ENCODE measurements around the gene KLF16. TPM values are rescaled to one million over a fixed set of nuclear protein-coding genes. Genes with fewer than 3 reads are reported as not detected.

Gene KLF16
- polyA plus RNA-seq, 3 donors: 0.51 to 23.3 (median 0.67) TPM

GRCh38 chr19:1830978-1831377 lies 32.4 kb downstream of the KLF16 start:
- TF ChIP-seq CTCF (IDR thresholded peaks at IDR 0.05): no peak
- H3K4me3 ChIP-seq (replicated peaks in 1 of 3; ENCODE audit: low read depth in 2 of 3, low read length in 3 of 3): no peak overlapping the region
- peaks cover 0 to 2% (median 0%) of the 10 kb centered on the region in 3 donors for H3K27me3 Mint-ChIP-seq (ENCODE audit: low read depth in 3 of 3)
- H3K4me1 ChIP-seq (ENCODE audit: control insufficient read depth in 1 of 2, insufficient read depth in 2 of 2, low read length in 2 of 2): no peaks in the 10 kb centered on the region
- peaks cover 11 to 45% of the 10 kb centered on the region in 2 donors for H3K36me3 Mint-ChIP-seq
- peaks cover 61% of the 10 kb centered on the region for H3K79me2 ChIP-seq (ENCODE audit: insufficient read depth, low read length)
- peaks cover 35 to 69% of the 10 kb centered on the region in 2 donors for H3K36me3 ChIP-seq (replicated peaks in 1 of 2; ENCODE audit: control insufficient read depth in 1 of 2, insufficient read depth in 2 of 2, low read length in 2 of 2)
- no peak for DNase-seq
- no peaks in the 10 kb centered on the region for H3K27me3 ChIP-seq (ENCODE audit: control insufficient read depth in 2 of 2, insufficient read depth in 2 of 2, low read length in 2 of 2)
- H2AFZ ChIP-seq (ENCODE audit: insufficient read depth, low read depth, low read length, poor library complexity, severe bottlenecking): no peak overlapping the region
- H4K20me1 ChIP-seq (ENCODE audit: insufficient read depth, low read length): peaks cover 97% of the 10 kb centered on the region
- no peak overlapping the region for H3K4me2 ChIP-seq (replicated peaks; ENCODE audit: extremely low read depth, low read length, poor library complexity, severe bottlenecking)
- no peak overlapping the region for H3K4me3 Mint-ChIP-seq
- no peaks in the 10 kb centered on the region for H3K9me3 Mint-ChIP-seq
- intact Hi-C loops (cut with micrococcal nuclease): no loop called here
- no peak overlapping the region for H3K27ac ChIP-seq (ENCODE audit: low read depth in 1 of 2, low read length in 2 of 2)
- WGBS (ENCODE audit: insufficient coverage): 97% methylated on average over 11 of the region's 11 CpGs
- H3K9me3 ChIP-seq (replicated peaks in 1 of 2; ENCODE audit: control insufficient read depth in 1 of 2, insufficient read depth in 1 of 2, low read length in 2 of 2): no peaks in the 10 kb centered on the region
- H3K27ac Mint-ChIP-seq: no peak overlapping the region
- H3K4me1 Mint-ChIP-seq: no peaks in the 10 kb centered on the region
- no peak overlapping the region for H3K9ac ChIP-seq (ENCODE audit: insufficient read depth, low read length, poor library complexity, severe bottlenecking)

GRCh38 chr19:1830568-1830967 lies 32.8 kb downstream of the KLF16 start:
- intact Hi-C loops (cut with micrococcal nuclease): no loop called here
- H2AFZ ChIP-seq (ENCODE audit: insufficient read depth, low read depth, low read length, poor library complexity, severe bottlenecking): no peak overlapping the region
- H3K27me3 ChIP-seq (ENCODE audit: control insufficient read depth in 2 of 2, insufficient read depth in 2 of 2, low read length in 2 of 2): no peaks in the 10 kb centered on the region
- peaks cover 39 to 72% of the 10 kb centered on the region in 2 donors for H3K36me3 ChIP-seq (replicated peaks in 1 of 2; ENCODE audit: control insufficient read depth in 1 of 2, insufficient read depth in 2 of 2, low read length in 2 of 2)
- peaks cover 97% of the 10 kb centered on the region for H4K20me1 ChIP-seq (ENCODE audit: insufficient read depth, low read length)
- 81% methylated on average over 6 of the region's 15 CpGs for WGBS (ENCODE audit: insufficient coverage)
- H3K4me2 ChIP-seq (replicated peaks; ENCODE audit: extremely low read depth, low read length, poor library complexity, severe bottlenecking): no peak overlapping the region
- DNase-seq: no peak
- Mint-ChIP-seq H3K4me3 (no peak overlapping the region), H3K4me1 (no peaks in the 10 kb centered on the region), H3K36me3 (peaks cover 13 to 49% of the 10 kb centered on the region in 2 donors), H3K27ac (peak overlapping the region in 1 of 7 donors; percentile 0), H3K9me3 (no peaks in the 10 kb centered on the region), H3K27me3 (ENCODE audit: low read depth in 3 of 3) (peaks cover 0 to 2% (median 0%) of the 10 kb centered on the region in 3 donors)
- TF ChIP-seq CTCF (IDR thresholded peaks at IDR 0.05): no peak
- no peak overlapping the region for H3K4me3 ChIP-seq (replicated peaks in 1 of 3; ENCODE audit: low read depth in 2 of 3, low read length in 3 of 3)
- H3K79me2 ChIP-seq (ENCODE audit: insufficient read depth, low read length): peaks cover 59% of the 10 kb centered on the region
- no peaks in the 10 kb centered on the region for H3K9me3 ChIP-seq (replicated peaks in 1 of 2; ENCODE audit: control insufficient read depth in 1 of 2, insufficient read depth in 1 of 2, low read length in 2 of 2)
- H3K9ac ChIP-seq (ENCODE audit: insufficient read depth, low read length, poor library complexity, severe bottlenecking): no peak overlapping the region
- no peaks in the 10 kb centered on the region for H3K4me1 ChIP-seq (ENCODE audit: control insufficient read depth in 1 of 2, insufficient read depth in 2 of 2, low read length in 2 of 2)
- H3K27ac ChIP-seq (ENCODE audit: low read depth in 1 of 2, low read length in 2 of 2): no peak overlapping the region
